K562 (cell line): Measurements from ENCODE around the gene CRADD. TPM values are rescaled to one million over a fixed set of nuclear protein-coding genes. Genes with fewer than 3 reads are reported as not detected.

ENCODE experiments used
- ATAC-seq: fragments of 200-7000 bp; cut with Tn5 transposase; 3 replicates; pipeline ENCODE4 v1.9.1; 2020; ENCODE audit warnings: moderate library complexity
- BruUV-seq: library from RNA; stranded (reverse); fragments of 400-500 nt; replicated peaks from 2 replicates; lab custom pipeline; 2021; lab: Mats Ljungman, UMichigan
- CTCF ChIA-PET: fragments of 300-600 bp; formaldehyde crosslinking; extraction: SDS; loops from one replicate; lab custom pipeline; 2021; ENCODE audit warnings: low intra/inter-chr PET ratio; lab: Yijun Ruan, JAX
- POLR2A ChIA-PET: fragments of 300-600, 350-650 bp; sonication (Branson Sonifier 250); formaldehyde crosslinking; extraction: SDS; loops from one replicate; lab custom pipeline; 2021; ENCODE audit warnings: antibody characterized with exemption, inconsistent platforms; lab: Yijun Ruan, JAX
- DNase-seq, 4 experiments: peaks; one replicate each; pipeline versions ENCODE4 v3.0.0 to v3.0.0-alpha.2; 2011 to 2018; ENCODE audit warnings: low spot score in 3 of 4, mixed read lengths in 3 of 4; ENCODE audit errors: extremely low read depth in 1 of 4
- FAIRE-seq: peaks from 2 replicates; lab custom pipeline; 2011; peaks lifted over from hg19 to GRCh38; lab: Jason Lieb, UNC
- H2AFZ ChIP-seq: 2 replicates; pipeline ENCODE4 v1.6.0; 2011; ENCODE audit warnings: low read depth, low read length, control low read depth, inconsistent platforms
- H3K27ac ChIP-seq: fragments of 200-600 bp; 3 replicates; pipeline ENCODE4 v1.8.0; 2011; ENCODE audit warnings: low read depth, mild to moderate bottlenecking, control low read depth, inconsistent platforms, low read length, moderate library complexity, mixed read lengths; ENCODE audit errors: extremely low read depth
- H3K27me3 ChIP-seq, 2 experiments: fragments of 300-600 bp in 1 of 2; 2 replicates in 1 of 2; 3 replicates in 1 of 2; pipeline versions ENCODE4 v1.6.0 to v1.8.0; 2011; ENCODE audit warnings: inconsistent platforms in 2 of 2, low read length in 2 of 2, mild to moderate bottlenecking in 1 of 2, mixed read lengths in 1 of 2, moderate library complexity in 1 of 2; ENCODE audit not compliant: control insufficient read depth in 2 of 2, insufficient read depth in 2 of 2
- H3K36me3 ChIP-seq: fragments of 300-600 bp; 3 replicates; pipeline ENCODE4 v1.8.0; 2011; ENCODE audit warnings: mild to moderate bottlenecking, low read length, inconsistent platforms; ENCODE audit not compliant: control insufficient read depth, insufficient read depth
- H3K4me1 ChIP-seq, 2 experiments: fragments of 200-600 bp in 1 of 2; replicated peaks in 1 of 2; 2 replicates in 1 of 2; 3 replicates in 1 of 2; pipeline versions ENCODE4 v1.5.1 to v1.8.0; 2011; ENCODE audit warnings: inconsistent platforms in 2 of 2, low read length in 2 of 2, mild to moderate bottlenecking in 1 of 2, mixed read lengths in 1 of 2, moderate library complexity in 1 of 2; ENCODE audit not compliant: control insufficient read depth in 2 of 2, insufficient read depth in 2 of 2
- H3K4me2 ChIP-seq: 2 replicates; pipeline ENCODE4 v1.6.1; 2011; ENCODE audit warnings: low read length, control low read depth, inconsistent platforms, mixed read lengths; ENCODE audit not compliant: insufficient read depth
- H3K4me3 ChIP-seq: fragments of 200-600 bp; sonication (generic), shearing (Covaris generic); 2 replicates; pipeline ENCODE4 v1.5.1; 2016; ENCODE audit warnings: control low read depth, inconsistent platforms
- H3K79me2 ChIP-seq: fragments of 200-600 bp; 3 replicates; pipeline ENCODE4 v1.8.0; 2011; ENCODE audit warnings: low read length, inconsistent platforms; ENCODE audit not compliant: control insufficient read depth, insufficient read depth
- H3K9ac ChIP-seq, 2 experiments: 2 replicates each; pipeline versions ENCODE4 v1.6.0 to v1.6.1; 2011; ENCODE audit warnings: low read depth in 2 of 2, low read length in 2 of 2, control low read depth in 1 of 2, inconsistent platforms in 1 of 2, mild to moderate bottlenecking in 1 of 2, mixed read lengths in 1 of 2; ENCODE audit not compliant: insufficient read depth in 1 of 2
- H3K9me1 ChIP-seq: one replicate; pipeline ENCODE4 v1.6.0; 2011; ENCODE audit warnings: inconsistent platforms, mild to moderate bottlenecking, low read length, moderate library complexity; ENCODE audit not compliant: control insufficient read depth, insufficient read depth
- H3K9me3 ChIP-seq: replicated peaks from 2 replicates; pipeline ENCODE4 v1.5.1; 2011; ENCODE audit warnings: low read depth, low read length, inconsistent platforms; ENCODE audit not compliant: control insufficient read depth, insufficient read depth
- H4K20me1 ChIP-seq: replicated peaks from 2 replicates; pipeline ENCODE4 v1.6.1; 2011; ENCODE audit warnings: low read length, inconsistent platforms, mixed read lengths; ENCODE audit not compliant: control insufficient read depth, insufficient read depth
- CREBBP ChIP-seq: IDR thresholded peaks from one replicate; pipeline ENCODE4 v1.6.1; 2012; ENCODE audit warnings: low read depth, mild to moderate bottlenecking, control low read depth, inconsistent platforms, low read length
- ESRRB ChIP-seq: fragments of 250-450 bp; sonication (Bioruptor Pico); IDR thresholded peaks from 2 replicates; pipeline ENCODE4 v1.5.0; 2020; ENCODE audit warnings: mild to moderate bottlenecking, moderate library complexity, borderline replicate concordance
- EZH2 ChIP-seq: IDR thresholded peaks from 2 replicates; pipeline ENCODE4 v1.6.1; 2012; ENCODE audit warnings: low read depth, mild to moderate bottlenecking, inconsistent platforms, low read length, borderline replicate concordance
- FOS ChIP-seq: IDR thresholded peaks from 3 replicates; pipeline ENCODE4 v1.6.1; 2011; ENCODE audit not compliant: insufficient read length; ENCODE audit errors: extremely low read depth
- HDAC6 ChIP-seq: IDR thresholded peaks from 2 replicates; pipeline ENCODE4 v1.6.1; 2012; ENCODE audit warnings: low read depth, mild to moderate bottlenecking, control low read depth, inconsistent platforms, low read length, moderate library complexity
- KLF1 ChIP-seq: fragments of 450-650 bp; IDR thresholded peaks from 2 replicates; pipeline ENCODE4 v1.6.1; 2016; ENCODE audit warnings: missing genetic modification characterization, missing compliant biosample characterization
- MED1 ChIP-seq: sonication (generic); formaldehyde crosslinking; IDR thresholded peaks from 2 replicates; pipeline ENCODE4 v1.8.1; 2023; ENCODE audit warnings: missing genetic modification reagents, borderline replicate concordance
- MTA1 ChIP-seq: fragments of 450-650 bp; IDR thresholded peaks from 2 replicates; pipeline ENCODE4 v1.6.1; 2017; ENCODE audit warnings: borderline replicate concordance
- NR4A1 ChIP-seq, 2 experiments: fragments of 250-450 bp in 1 of 2; fragments of 450-650 bp in 1 of 2; sonication (Bioruptor Pico) in 1 of 2; IDR thresholded peaks; 2 replicates each; pipeline versions ENCODE4 v1.4.0 to v1.6.1; 2016 to 2020; ENCODE audit warnings: mild to moderate bottlenecking in 2 of 2, missing compliant biosample characterization in 1 of 2, missing genetic modification characterization in 1 of 2, moderate library complexity in 1 of 2
- PRPF4 ChIP-seq: fragments of 200-400 bp; formaldehyde crosslinking; IDR thresholded peaks from one replicate; pipeline ENCODE4 v1.6.1; 2017; ENCODE audit warnings: low read length, low read depth, mild to moderate bottlenecking; ENCODE audit not compliant: insufficient read depth, poor library complexity, severe bottlenecking
- ZBTB1 ChIP-seq: sonication (generic); formaldehyde crosslinking; IDR thresholded peaks from 2 replicates; pipeline ENCODE4 v1.8.1; 2023; ENCODE audit warnings: missing genetic modification reagents, low read depth, mild to moderate bottlenecking, borderline replicate concordance
- ZNF445 ChIP-seq: fragments of 250-450 bp; sonication (Bioruptor Pico); IDR thresholded peaks from 2 replicates; pipeline ENCODE4 v1.4.0; 2020; ENCODE audit warnings: low read depth, mild to moderate bottlenecking, moderate library complexity
- WGBS: fragments of 100-300 bp; shearing (Covaris generic); methylation state at CpG from one replicate; pipeline ENCODE4 v1.1.6; 2016; ENCODE audit warnings: low coverage, mixed read lengths; ENCODE audit not compliant: insufficient coverage; ENCODE audit errors: missing lambda C conversion rate; 5-methylcytosine and 5-hydroxymethylcytosine counted together
- in situ Hi-C: fragments of 300-500 bp; cut with MboI; formaldehyde crosslinking; loops from 4 replicates; pipeline ENCODE4 v1.15.0; 2018; ENCODE audit warnings: inconsistent platforms, mixed read lengths
- intact Hi-C: fragments of 100-400 bp; cut with micrococcal nuclease; formaldehyde crosslinking; loops from 2 replicates; pipeline ENCODE4 v1.14.2; 2022
- polyA plus RNA-seq, 8 experiments: library from polyadenylated mRNA; depleted of rRNA in 4 of 8; stranded (reverse) in 5 of 8; unstranded in 3 of 8; fragments of >200 nt; fragmentation: Nextera tagmentation in 2 of 8; fragmentation: Illumina TruSeq in 1 of 8; extraction: Ambion mirVana in 2 of 8; extraction: Trizol in 1 of 8; gene quantifications; 2 replicates each; pipeline versions ENCODE4 v1.2.1 to v1.2.3, GENCODE V29; 2011 to 2014; ENCODE audit warnings: inconsistent platforms in 1 of 8, missing spikeins in 1 of 8
- total RNA-seq, 7 experiments: library from RNA; depleted of rRNA in 6 of 7; stranded (reverse); fragments of >200 nt in 6 of 7; fragmentation: Illumina TruSeq in 2 of 7; extraction: Trizol in 2 of 7; gene quantifications; 2 replicates each; pipeline versions ENCODE4 v1.2.1 to v1.2.3, GENCODE V29; 2011 to 2021; ENCODE audit warnings: low replicate concordance in 1 of 7
- TF ChIP-seq, protein P1 (sequence below): fragments of 250-450 bp; sonication (Bioruptor Pico); IDR thresholded peaks from 2 replicates; pipeline ENCODE4 v1.8.0; 2022; ENCODE audit warnings: moderate library complexity, mild to moderate bottlenecking, inconsistent platforms
- TF ChIP-seq, protein P2 (sequence below): fragments of 150-350 bp; conservative IDR thresholded peaks from 2 replicates; pipeline ENCODE4 v1.6.1; 2014; ENCODE audit warnings: low read length
- TF ChIP-seq, protein P3 (sequence below): fragments of 250-450 bp; sonication (Bioruptor Pico); IDR thresholded peaks from 2 replicates; pipeline ENCODE4 v1.4.0; 2020; ENCODE audit warnings: mild to moderate bottlenecking, moderate library complexity

Gene CRADD
- total and polyA plus RNA-seq, 9 of the 15 experiments (the other 6 are each of a cell fraction or from before 2014, with no cell fraction given), result 20.5 to 41.1 (median 25.9) TPM

DNA sequence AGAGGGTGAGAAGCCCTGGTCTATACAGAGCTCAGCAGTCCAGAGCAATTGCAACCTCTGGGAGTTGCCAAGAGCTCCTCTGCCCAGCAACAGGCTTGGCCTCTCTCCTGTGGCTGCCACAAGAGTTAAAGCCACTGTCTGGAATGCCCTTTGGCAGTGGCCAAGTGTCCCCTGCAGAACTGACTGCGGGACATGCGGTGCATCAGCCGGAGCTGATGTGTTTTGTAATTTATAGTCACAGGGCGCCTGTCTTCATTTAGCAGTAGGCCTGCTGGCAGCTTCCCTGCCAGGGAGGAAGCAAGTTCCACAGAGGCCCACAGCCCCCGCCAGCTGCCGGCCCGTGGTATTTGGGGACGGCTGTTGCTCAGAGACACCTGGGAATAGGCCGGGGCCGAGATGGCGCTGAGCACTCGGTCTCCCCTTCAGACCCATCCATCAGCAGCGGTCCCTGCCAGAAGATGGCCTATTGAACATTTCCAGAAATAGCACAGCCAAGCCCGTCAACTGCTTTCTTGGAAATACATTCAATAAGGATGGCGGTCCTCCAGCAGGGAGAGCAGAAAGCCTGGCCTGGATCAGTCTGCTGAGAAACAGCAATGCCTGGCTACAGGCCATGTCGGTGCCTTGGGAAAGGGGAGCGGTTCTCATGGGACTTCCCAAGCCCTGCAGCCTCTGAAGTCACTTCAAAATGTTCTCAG lies 217.4 kb downstream of the CRADD start:
- Histone ChIP-seq H3K27me3 (no peaks in the 10 kb centered on the region), H3K9me3 (no peaks in the 10 kb centered on the region), H3K79me2 (no peaks in the 10 kb centered on the region), H3K4me1 (peaks cover 9 to 12% of the 10 kb centered on the region in 2 experiments; a peak in 4 of 5 replicates), H3K9me1 (no peaks in the 10 kb centered on the region), H2AFZ (no peak overlapping the region), H3K36me3 (no peaks in the 10 kb centered on the region), H3K4me3 (no peak overlapping the region), H3K9ac (no peak overlapping the region), H3K27ac (no peak overlapping the region), H3K4me2 (no peak overlapping the region), H4K20me1 (no peaks in the 10 kb centered on the region)
- in situ Hi-C loops (no loop called here), intact Hi-C loops (loop anchor here (5.0 kb wide), 1 partner anchor 83 kb away; no protein-coding TSS in a partner anchor)
- ChIA-PET CTCF (no interaction called here), POLR2A (interaction anchor here (0.6 kb wide), 1 partner anchor 10 kb away, joined by 3 read pairs; no protein-coding TSS in a partner anchor)
- WGBS, result 65% methylated on average over 16 of the region's 17 CpGs
- BruUV-seq, result no TSS peak
- DNase-seq (no peak), ATAC-seq (no peak), FAIRE-seq (no peak)
- no peak for TF ChIP-seq ZNF445 (CRISPR knock-in tag)
- no peak for TF ChIP-seq MTA1
- no peak for TF ChIP-seq PRPF4
- no peak for TF ChIP-seq KLF1 (tag)
- TF ChIP-seq, protein P1, sequence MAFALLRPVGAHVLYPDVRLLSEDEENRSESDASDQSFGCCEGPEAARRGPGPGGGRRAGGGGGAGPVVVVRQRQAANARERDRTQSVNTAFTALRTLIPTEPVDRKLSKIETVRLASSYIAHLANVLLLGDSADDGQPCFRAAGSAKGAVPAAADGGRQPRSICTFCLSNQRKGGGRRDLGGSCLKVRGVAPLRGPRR (CRISPR knock-in tag), result no peak
- TF ChIP-seq ESRRB, result no peak
- TF ChIP-seq, protein P2, sequence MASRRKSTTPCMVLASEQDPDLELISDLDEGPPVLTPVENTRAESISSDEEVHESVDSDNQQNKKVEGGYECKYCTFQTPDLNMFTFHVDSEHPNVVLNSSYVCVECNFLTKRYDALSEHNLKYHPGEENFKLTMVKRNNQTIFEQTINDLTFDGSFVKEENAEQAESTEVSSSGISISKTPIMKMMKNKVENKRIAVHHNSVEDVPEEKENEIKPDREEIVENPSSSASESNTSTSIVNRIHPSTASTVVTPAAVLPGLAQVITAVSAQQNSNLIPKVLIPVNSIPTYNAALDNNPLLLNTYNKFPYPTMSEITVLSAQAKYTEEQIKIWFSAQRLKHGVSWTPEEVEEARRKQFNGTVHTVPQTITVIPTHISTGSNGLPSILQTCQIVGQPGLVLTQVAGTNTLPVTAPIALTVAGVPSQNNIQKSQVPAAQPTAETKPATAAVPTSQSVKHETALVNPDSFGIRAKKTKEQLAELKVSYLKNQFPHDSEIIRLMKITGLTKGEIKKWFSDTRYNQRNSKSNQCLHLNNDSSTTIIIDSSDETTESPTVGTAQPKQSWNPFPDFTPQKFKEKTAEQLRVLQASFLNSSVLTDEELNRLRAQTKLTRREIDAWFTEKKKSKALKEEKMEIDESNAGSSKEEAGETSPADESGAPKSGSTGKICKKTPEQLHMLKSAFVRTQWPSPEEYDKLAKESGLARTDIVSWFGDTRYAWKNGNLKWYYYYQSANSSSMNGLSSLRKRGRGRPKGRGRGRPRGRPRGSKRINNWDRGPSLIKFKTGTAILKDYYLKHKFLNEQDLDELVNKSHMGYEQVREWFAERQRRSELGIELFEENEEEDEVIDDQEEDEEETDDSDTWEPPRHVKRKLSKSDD, result no peak
- no peak for TF ChIP-seq FOS
- no peak for TF ChIP-seq EZH2
- TF ChIP-seq CREBBP, result no peak
- TF ChIP-seq, protein P3, sequence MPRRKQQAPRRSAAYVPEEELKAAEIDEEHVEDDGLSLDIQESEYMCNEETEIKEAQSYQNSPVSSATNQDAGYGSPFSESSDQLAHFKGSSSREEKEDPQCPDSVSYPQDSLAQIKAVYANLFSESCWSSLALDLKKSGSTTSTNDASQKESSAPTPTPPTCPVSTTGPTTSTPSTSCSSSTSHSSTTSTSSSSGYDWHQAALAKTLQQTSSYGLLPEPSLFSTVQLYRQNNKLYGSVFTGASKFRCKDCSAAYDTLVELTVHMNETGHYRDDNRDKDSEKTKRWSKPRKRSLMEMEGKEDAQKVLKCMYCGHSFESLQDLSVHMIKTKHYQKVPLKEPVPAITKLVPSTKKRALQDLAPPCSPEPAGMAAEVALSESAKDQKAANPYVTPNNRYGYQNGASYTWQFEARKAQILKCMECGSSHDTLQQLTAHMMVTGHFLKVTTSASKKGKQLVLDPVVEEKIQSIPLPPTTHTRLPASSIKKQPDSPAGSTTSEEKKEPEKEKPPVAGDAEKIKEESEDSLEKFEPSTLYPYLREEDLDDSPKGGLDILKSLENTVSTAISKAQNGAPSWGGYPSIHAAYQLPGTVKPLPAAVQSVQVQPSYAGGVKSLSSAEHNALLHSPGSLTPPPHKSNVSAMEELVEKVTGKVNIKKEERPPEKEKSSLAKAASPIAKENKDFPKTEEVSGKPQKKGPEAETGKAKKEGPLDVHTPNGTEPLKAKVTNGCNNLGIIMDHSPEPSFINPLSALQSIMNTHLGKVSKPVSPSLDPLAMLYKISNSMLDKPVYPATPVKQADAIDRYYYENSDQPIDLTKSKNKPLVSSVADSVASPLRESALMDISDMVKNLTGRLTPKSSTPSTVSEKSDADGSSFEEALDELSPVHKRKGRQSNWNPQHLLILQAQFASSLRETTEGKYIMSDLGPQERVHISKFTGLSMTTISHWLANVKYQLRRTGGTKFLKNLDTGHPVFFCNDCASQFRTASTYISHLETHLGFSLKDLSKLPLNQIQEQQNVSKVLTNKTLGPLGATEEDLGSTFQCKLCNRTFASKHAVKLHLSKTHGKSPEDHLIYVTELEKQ (CRISPR knock-in tag), result no peak
- no peak for TF ChIP-seq NR4A1 (CRISPR knock-in tag; IDR thresholded peaks at IDR 0.05)
- no peak for TF ChIP-seq NR4A1 (tag; IDR thresholded peaks at IDR 0.05)
- no peak for TF ChIP-seq ZBTB1 (CRISPR knock-in tag)
- no peak for TF ChIP-seq MED1 (CRISPR knock-in tag)
- TF ChIP-seq HDAC6, result no peak
